ENCODE results near the gene RAPGEF2. TPM values are rescaled to one million over a fixed set of nuclear protein-coding genes. Genes with fewer than 3 reads are reported as not detected.

Gene RAPGEF2
- total RNA-seq, 6 experiments from 2014 or later = 22.2 to 36.4 (median 31.5) TPM

- no peak overlapping the region for H3K4me3 Mint-ChIP-seq
- TF ChIP-seq CTCF (IDR thresholded peaks at IDR 0.05) = no peak
- no peak for DNase-seq
- H3K36me3 Mint-ChIP-seq (ENCODE audit: low read depth) = no peaks in the 10 kb centered on the region
- H3K27ac Mint-ChIP-seq = no peak overlapping the region
- H3K9me3 Mint-ChIP-seq = no peaks in the 10 kb centered on the region
- H3K27me3 Mint-ChIP-seq (ENCODE audit: insufficient read depth) = peaks cover 2% of the 10 kb centered on the region; the same call in 1 of the 2 replicates
- peaks cover 3% of the 10 kb centered on the region for H3K4me1 Mint-ChIP-seq (ENCODE audit: low read depth)
These were observed 95.0 kb downstream of the RAPGEF2 start for GRCh38 chr4:159197885-159198269.

GRCh38 chr4:159199826-159200225 lies 96.9 kb downstream of the RAPGEF2 start:
- Mint-ChIP-seq H3K27ac (no peak overlapping the region), H3K4me1 (ENCODE audit: low read depth) (peaks cover 8% of the 10 kb centered on the region), H3K36me3 (ENCODE audit: low read depth) (no peaks in the 10 kb centered on the region), H3K27me3 (ENCODE audit: insufficient read depth) (no peaks in the 10 kb centered on the region), H3K9me3 (no peaks in the 10 kb centered on the region), H3K4me3 (no peak overlapping the region)
- no peak for TF ChIP-seq CTCF (IDR thresholded peaks at IDR 0.05)
- DNase-seq = no peak

- Mint-ChIP-seq H3K36me3 (ENCODE audit: low read depth) (no peaks in the 10 kb centered on the region), H3K4me1 (ENCODE audit: low read depth) (peaks cover 16% of the 10 kb centered on the region), H3K27ac (no peak overlapping the region), H3K9me3 (no peaks in the 10 kb centered on the region), H3K4me3 (no peak overlapping the region), H3K27me3 (ENCODE audit: insufficient read depth) (no peaks in the 10 kb centered on the region)
- no peak for DNase-seq
- TF ChIP-seq CTCF (IDR thresholded peaks at IDR 0.05) = no peak
These were observed 98.3 kb downstream of the RAPGEF2 start for GRCh38 chr4:159201168-159201567.

- peaks cover 40% of the 10 kb centered on the region for H3K4me1 Mint-ChIP-seq (ENCODE audit: low read depth)
- DNase-seq = no peak
- H3K36me3 Mint-ChIP-seq (ENCODE audit: low read depth) = no peaks in the 10 kb centered on the region
- no peak overlapping the region for H3K4me3 Mint-ChIP-seq
- no peaks in the 10 kb centered on the region for H3K27me3 Mint-ChIP-seq (ENCODE audit: insufficient read depth)
- H3K27ac Mint-ChIP-seq = no peak overlapping the region
- no peak for TF ChIP-seq CTCF (IDR thresholded peaks at IDR 0.05)
- no peaks in the 10 kb centered on the region for H3K9me3 Mint-ChIP-seq
These were observed 101.7 kb downstream of the RAPGEF2 start for GRCh38 chr4:159204566-159204965.

GRCh38 chr4:159205466-159205865 lies 102.6 kb downstream of the RAPGEF2 start:
- Mint-ChIP-seq H3K4me1 (ENCODE audit: low read depth) (peaks cover 40% of the 10 kb centered on the region), H3K27me3 (ENCODE audit: insufficient read depth) (no peaks in the 10 kb centered on the region), H3K4me3 (no peak overlapping the region), H3K36me3 (ENCODE audit: low read depth) (no peaks in the 10 kb centered on the region), H3K27ac (no peak overlapping the region), H3K9me3 (no peaks in the 10 kb centered on the region)
- no peak for DNase-seq
- TF ChIP-seq CTCF (IDR thresholded peaks at IDR 0.05) = no peak

- Mint-ChIP-seq H3K9me3 (no peaks in the 10 kb centered on the region), H3K27ac (peak overlapping the region; percentile 10), H3K4me1 (ENCODE audit: low read depth) (peaks cover 40% of the 10 kb centered on the region), H3K4me3 (peak overlapping the region; percentile 42), H3K27me3 (ENCODE audit: insufficient read depth) (no peaks in the 10 kb centered on the region), H3K36me3 (ENCODE audit: low read depth) (no peaks in the 10 kb centered on the region)
- TF ChIP-seq CTCF (IDR thresholded peaks at IDR 0.05) = no peak
- peak; percentile 18 for DNase-seq
These were observed 103.6 kb downstream of the RAPGEF2 start for GRCh38 chr4:159206427-159206871.
